Transverse colon (tissue), 4 donors: ENCODE measurements around the gene HSPG2. TPM values are rescaled to one million over a fixed set of nuclear protein-coding genes. Genes with fewer than 3 reads are reported as not detected.
A peak's percentile ranks its signal among the peaks of the same experiment; 100 is the strongest.

Source experiments
- DNase-seq: peaks from one replicate; pipeline ENCODE4 v3.0.0-alpha.2; 2019
- H3K27ac ChIP-seq, 4 donors: fragments of 200-600 bp; sonication (generic); 2 replicates each; pipeline ENCODE4 v1.5.1; 2016 to 2018; ENCODE audit warnings: inconsistent platforms in 4 of 4
- H3K27me3 ChIP-seq: fragments of 200-600 bp; sonication (generic); 2 replicates; pipeline ENCODE4 v1.5.1; 2017; ENCODE audit warnings: inconsistent platforms
- H3K36me3 ChIP-seq, 4 donors: fragments of 200-600 bp; sonication (generic); 2 replicates each; pipeline ENCODE4 v1.5.1; 2017 to 2019; ENCODE audit warnings: inconsistent platforms in 4 of 4
- H3K4me1 ChIP-seq, 4 donors: fragments of 200-600 bp; sonication (generic); 2 replicates each; pipeline ENCODE4 v1.5.1; 2017 to 2020; ENCODE audit warnings: inconsistent platforms in 4 of 4
- H3K4me3 ChIP-seq, 4 donors: fragments of 200-600 bp; sonication (generic); 1 replicate in 1 of 4; 2 replicates in 3 of 4; pipeline versions ENCODE4 v1.5.1 to v1.6.1; 2017 to 2019; ENCODE audit warnings: inconsistent platforms in 4 of 4
- H3K9me3 ChIP-seq, 2 donors: fragments of 200-600 bp; sonication (generic); 2 replicates each; pipeline ENCODE4 v1.5.1; 2017 to 2019; ENCODE audit warnings: inconsistent platforms in 2 of 2
- EP300 ChIP-seq: sonication (generic); formaldehyde crosslinking; IDR thresholded peaks from one replicate; pipeline ENCODE4 v1.6.1; 2017; ENCODE audit warnings: antibody characterized with exemption, low read depth
- POLR2A ChIP-seq: fragments of 450-650 bp; IDR thresholded peaks from one replicate; pipeline ENCODE4 v1.6.1; 2016; ENCODE audit warnings: antibody characterized with exemption, mild to moderate bottlenecking, moderate library complexity
- POLR2AphosphoS5 ChIP-seq, 3 donors: sonication (generic); formaldehyde crosslinking; IDR thresholded peaks; one replicate each; pipeline ENCODE4 v1.6.1; 2016; ENCODE audit warnings: antibody characterized with exemption in 3 of 3
- WGBS, 2 donors: methylation state at CpG; one replicate each; pipeline ENCODE4 v1.1.5; 2018; ENCODE audit warnings: low coverage in 1 of 2; 5-methylcytosine and 5-hydroxymethylcytosine counted together
- in situ Hi-C, 4 donors: fragments of 200-750 bp; cut with MboI; loops; one replicate each; pipeline versions ENCODE4 v1.15.0 to v1.15.1; 2017; ENCODE audit warnings: low sequenced_read_pairs in 3 of 4, low pct_ligation_motif_present in 1 of 4, low pct_unique_long_range_greater_than_20kb in 1 of 4
- intact Hi-C: fragments of 100-400 bp; cut with DNase I; formaldehyde crosslinking; loops from one replicate; pipeline ENCODE4 v1.15.1; 2023; ENCODE audit warnings: low total_unique reads
- total RNA-seq, 4 donors: library from RNA; depleted of rRNA; stranded (reverse); fragments of >200 nt; gene quantifications; one replicate each; pipeline ENCODE4 v1.1.0, GENCODE V29; 2016
- TF ChIP-seq, protein P1 (sequence below), 5 experiments: fragments of 200-600 bp in 3 of 5; fragments of 450-650 bp in 2 of 5; sonication (generic) in 3 of 5; IDR thresholded peaks; 1 replicate in 2 of 5; 2 replicates in 3 of 5; pipeline ENCODE4 v1.5.1; 2016 to 2017; ENCODE audit warnings: antibody characterized with exemption in 5 of 5, inconsistent platforms in 3 of 5, mild to moderate bottlenecking in 2 of 5, moderate library complexity in 1 of 5

Gene HSPG2
- total RNA-seq, 4 donors from 2014 or later = 107 to 343 (median 228) TPM

DNA sequence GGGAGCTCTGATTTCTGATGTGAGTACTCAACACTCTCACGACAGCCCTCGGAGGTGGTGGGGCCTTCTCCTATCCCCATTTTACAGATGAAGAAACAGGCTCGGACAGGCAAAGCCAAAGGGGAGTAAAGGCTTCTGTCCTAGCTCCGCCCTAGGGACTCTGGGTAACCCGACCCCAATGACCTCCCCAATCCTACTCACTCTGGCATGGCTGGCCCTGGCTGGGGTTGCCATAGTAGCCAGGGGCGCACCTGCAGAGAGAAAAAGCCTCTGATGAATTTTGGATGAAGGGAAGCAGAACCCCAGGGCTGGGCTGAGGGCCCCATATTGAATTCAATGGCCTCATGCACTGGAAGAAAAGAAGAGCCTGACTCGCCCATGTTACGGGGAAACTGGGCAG lies 63.9 kb downstream of the HSPG2 start:
- WGBS, 2 donors = 85% methylated on average over 8 of the region's 8 CpGs; no CpG with 5 or more reads in 1 of the 2 donors
- Histone ChIP-seq H3K4me1 (peaks cover 0 to 14% (median 8%) of the 10 kb centered on the region in 4 donors), H3K27ac (no peak overlapping the region), H3K36me3 (peaks cover 0 to 23% (median 0%) of the 10 kb centered on the region in 4 donors), H3K4me3 (no peak overlapping the region), H3K9me3 (no peaks in the 10 kb centered on the region), H3K27me3 (no peaks in the 10 kb centered on the region)
- in situ Hi-C loops = loop anchor here in 1 of 4 donors (25.0 kb wide), 1 partner anchor 89 kb away; no protein-coding TSS in a partner anchor
- intact Hi-C loops = no loop called here
- TF ChIP-seq POLR2A = no peak
- TF ChIP-seq, protein P1, sequence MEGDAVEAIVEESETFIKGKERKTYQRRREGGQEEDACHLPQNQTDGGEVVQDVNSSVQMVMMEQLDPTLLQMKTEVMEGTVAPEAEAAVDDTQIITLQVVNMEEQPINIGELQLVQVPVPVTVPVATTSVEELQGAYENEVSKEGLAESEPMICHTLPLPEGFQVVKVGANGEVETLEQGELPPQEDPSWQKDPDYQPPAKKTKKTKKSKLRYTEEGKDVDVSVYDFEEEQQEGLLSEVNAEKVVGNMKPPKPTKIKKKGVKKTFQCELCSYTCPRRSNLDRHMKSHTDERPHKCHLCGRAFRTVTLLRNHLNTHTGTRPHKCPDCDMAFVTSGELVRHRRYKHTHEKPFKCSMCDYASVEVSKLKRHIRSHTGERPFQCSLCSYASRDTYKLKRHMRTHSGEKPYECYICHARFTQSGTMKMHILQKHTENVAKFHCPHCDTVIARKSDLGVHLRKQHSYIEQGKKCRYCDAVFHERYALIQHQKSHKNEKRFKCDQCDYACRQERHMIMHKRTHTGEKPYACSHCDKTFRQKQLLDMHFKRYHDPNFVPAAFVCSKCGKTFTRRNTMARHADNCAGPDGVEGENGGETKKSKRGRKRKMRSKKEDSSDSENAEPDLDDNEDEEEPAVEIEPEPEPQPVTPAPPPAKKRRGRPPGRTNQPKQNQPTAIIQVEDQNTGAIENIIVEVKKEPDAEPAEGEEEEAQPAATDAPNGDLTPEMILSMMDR (IDR thresholded peaks at IDR 0.05) = no peak
- TF ChIP-seq POLR2AphosphoS5 (IDR thresholded peaks at IDR 0.05) = no peak
- no peak for TF ChIP-seq EP300
- DNase-seq = no peak

DNA sequence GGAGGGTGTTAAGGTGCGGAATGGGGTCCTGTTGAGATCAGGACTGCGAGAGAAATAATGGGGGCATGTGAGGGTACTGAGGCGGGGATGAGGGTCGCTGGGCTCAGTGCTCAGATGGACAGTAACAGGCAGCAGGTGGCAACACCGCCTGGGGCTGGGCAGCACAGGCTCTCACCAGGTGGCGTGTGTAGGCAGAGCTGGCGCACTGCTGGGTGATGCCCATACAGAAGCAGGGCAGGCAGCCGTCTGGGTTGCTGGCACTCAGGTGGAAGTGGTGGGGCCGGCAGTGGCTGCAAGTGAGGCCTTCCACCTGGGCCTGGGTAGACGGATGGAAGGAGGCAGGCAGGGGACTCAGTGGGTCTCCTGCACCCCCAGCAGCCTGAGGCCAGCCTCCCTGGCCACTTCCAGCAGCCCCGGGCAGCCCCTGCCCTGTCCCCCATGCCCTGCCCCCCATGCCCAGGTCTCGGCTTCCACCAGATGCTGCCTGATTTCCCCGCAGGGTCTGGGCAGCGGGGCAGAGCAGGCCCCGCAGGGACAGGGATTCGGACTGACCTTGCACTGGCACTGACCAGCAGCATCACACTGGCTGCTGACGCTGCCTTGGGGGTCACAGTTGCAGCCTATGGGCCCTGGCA lies 64.5 kb downstream of the HSPG2 start:
- in situ Hi-C loops = loop anchor here in 1 of 4 donors (25.0 kb wide), 1 partner anchor 90 kb away; no protein-coding TSS in a partner anchor
- DNase-seq = no peak

DNA sequence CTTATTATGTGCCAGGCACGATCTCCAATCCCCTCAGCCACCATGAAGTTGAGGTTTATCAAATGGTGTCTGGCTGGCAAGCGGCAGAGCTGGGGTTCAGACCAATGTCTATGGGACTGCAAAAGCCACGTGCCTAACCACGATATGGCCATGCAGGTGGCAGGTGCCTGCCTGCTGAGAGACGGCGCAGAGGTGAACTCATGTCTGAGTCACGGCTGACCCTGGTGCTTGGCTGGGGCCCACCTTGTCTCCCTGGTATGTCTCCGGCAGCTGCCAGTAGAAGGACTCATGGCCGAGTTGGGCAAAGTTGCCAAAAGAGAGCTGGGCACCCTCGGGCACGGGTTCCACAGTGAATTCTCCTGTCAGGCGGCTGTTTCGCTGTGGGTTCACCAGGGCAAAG lies 65.2 kb downstream of the HSPG2 start:
- intact Hi-C loops = no loop called here
- peaks cover 0 to 14% (median 9%) of the 10 kb centered on the region in 4 donors for H3K4me1 ChIP-seq
- no peaks in the 10 kb centered on the region for H3K9me3 ChIP-seq
- peak overlapping the region in 1 of 4 donors; percentile 24 for H3K27ac ChIP-seq
- 83% methylated on average over 13 of the region's 13 CpGs; no CpG with 5 or more reads in 1 of the 2 donors for WGBS, 2 donors
- TF ChIP-seq POLR2A = no peak
- no peak for TF ChIP-seq EP300
- TF ChIP-seq POLR2AphosphoS5 (IDR thresholded peaks at IDR 0.05) = no peak
- TF ChIP-seq, protein P1 (IDR thresholded peaks at IDR 0.05) = no peak
- H3K27me3 ChIP-seq = no peaks in the 10 kb centered on the region
- in situ Hi-C loops = loop anchor here in 1 of 4 donors (25.0 kb wide), 1 partner anchor 90 kb away; no protein-coding TSS in a partner anchor
- DNase-seq = peak; percentile 29
- H3K36me3 ChIP-seq = peaks cover 0 to 18% (median 0%) of the 10 kb centered on the region in 4 donors
- H3K4me3 ChIP-seq = no peak overlapping the region

More for the DNA sequence above, 64.5 kb downstream of the HSPG2 start:
- H3K27ac ChIP-seq = peak overlapping the region in 1 of 4 donors; percentile 24
- TF ChIP-seq, protein P1 (IDR thresholded peaks at IDR 0.05) = no peak
- TF ChIP-seq POLR2AphosphoS5 (IDR thresholded peaks at IDR 0.05) (no peak), EP300 (no peak), POLR2A (no peak)
- H3K4me3 ChIP-seq = no peak overlapping the region
- 92% methylated on average over 16 of the region's 17 CpGs; no CpG with 5 or more reads in 1 of the 2 donors for WGBS, 2 donors
- peaks cover 0 to 18% (median 0%) of the 10 kb centered on the region in 4 donors for H3K36me3 ChIP-seq
- H3K9me3 ChIP-seq = no peaks in the 10 kb centered on the region
- no peaks in the 10 kb centered on the region for H3K27me3 ChIP-seq
- intact Hi-C loops = no loop called here
- peaks cover 0 to 14% (median 9%) of the 10 kb centered on the region in 4 donors for H3K4me1 ChIP-seq

DNA sequence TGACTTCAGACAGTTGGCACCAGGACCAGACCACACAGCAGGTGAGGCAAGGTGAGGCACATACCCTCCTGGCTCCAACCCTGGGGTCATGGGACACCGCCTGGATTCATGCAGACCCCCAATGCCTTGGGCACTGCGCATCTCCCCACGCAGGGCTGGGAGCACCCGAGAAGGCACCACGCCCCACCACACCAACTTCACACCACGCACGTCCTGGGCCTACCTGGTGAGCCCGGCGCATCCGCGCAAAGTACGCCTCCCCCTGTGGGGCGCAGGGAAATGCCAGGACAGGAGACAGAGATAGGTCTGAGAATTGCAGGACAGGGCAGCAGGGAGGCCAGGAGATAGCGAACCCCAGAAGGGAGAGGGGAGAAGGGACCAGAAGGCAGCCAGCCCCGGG lies 66.5 kb downstream of the HSPG2 start:
- Histone ChIP-seq H3K27ac (peak overlapping the region; percentile 29 to 70 (median 64)), H3K4me3 (no peak overlapping the region), H3K4me1 (peaks cover 0 to 14% (median 9%) of the 10 kb centered on the region in 4 donors), H3K27me3 (no peaks in the 10 kb centered on the region), H3K36me3 (peaks cover 0 to 10% (median 0%) of the 10 kb centered on the region in 4 donors), H3K9me3 (no peaks in the 10 kb centered on the region)
- no peak for DNase-seq
- 96% methylated on average over 15 of the region's 15 CpGs; no CpG with 5 or more reads in 1 of the 2 donors for WGBS, 2 donors
- no peak for TF ChIP-seq EP300
- TF ChIP-seq, protein P1 (IDR thresholded peaks at IDR 0.05) = no peak
- TF ChIP-seq POLR2A = no peak
- TF ChIP-seq POLR2AphosphoS5 (IDR thresholded peaks at IDR 0.05) = no peak
- in situ Hi-C loops = loop anchor here in 1 of 4 donors (25.0 kb wide), 1 partner anchor 92 kb away; no protein-coding TSS in a partner anchor
- intact Hi-C loops = no loop called here
